GM18868 (cell line): ENCODE data around the gene AGO1.
"Not testable (repeated sequence)": the region's sequence is repeated elsewhere in the genome, so short reads cannot be mapped to it uniquely, and the experiment has no call there.

Source experiments
- ATAC-seq: cut with Tn5 transposase; IDR thresholded peaks from one replicate; pipeline ENCODE4 v1.9.1; 2021; ENCODE audit warnings: mild to moderate bottlenecking, moderate library complexity; ENCODE audit not compliant: unreplicated experiment

AGO1 gene

DNA sequence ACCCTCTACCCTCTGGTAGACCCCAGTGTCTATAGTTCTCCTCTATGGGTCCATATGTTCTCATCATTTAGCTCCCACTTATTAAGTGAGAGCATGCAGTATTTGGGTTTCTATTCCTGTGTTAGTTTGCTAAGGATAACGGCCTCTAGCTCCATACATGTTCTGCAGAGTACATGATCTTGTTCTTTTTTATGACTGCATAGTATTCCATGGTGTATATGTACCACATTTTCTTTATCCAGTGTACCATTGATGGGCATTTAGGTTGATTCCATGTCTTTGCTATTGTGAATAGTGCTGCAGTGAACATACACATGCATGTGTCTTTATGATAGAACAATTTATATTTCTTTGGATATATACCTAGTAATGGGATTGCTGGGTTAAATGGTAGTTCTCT lies 81.3 kb downstream of the AGO1 start:
- not testable (repeated sequence) for ATAC-seq

DNA sequence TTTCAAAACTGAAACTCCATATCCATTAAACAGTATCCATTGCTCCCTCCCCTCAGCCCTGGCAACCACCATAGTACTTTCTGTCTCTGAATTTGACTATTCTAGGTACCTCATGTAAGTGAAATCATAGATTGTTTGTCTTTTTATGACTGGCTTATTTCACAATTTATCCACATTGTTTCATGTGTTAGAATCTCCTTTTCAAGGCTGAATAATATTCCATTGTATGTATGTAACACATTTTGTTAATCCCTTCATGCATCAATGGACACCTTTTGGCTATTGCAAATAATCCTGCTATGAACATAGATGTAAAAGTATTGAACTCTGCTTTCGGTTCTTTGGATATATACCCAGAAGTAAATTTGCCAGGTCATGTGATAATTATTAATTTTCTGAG lies 85.4 kb downstream of the AGO1 start:
- no peak for ATAC-seq

DNA sequence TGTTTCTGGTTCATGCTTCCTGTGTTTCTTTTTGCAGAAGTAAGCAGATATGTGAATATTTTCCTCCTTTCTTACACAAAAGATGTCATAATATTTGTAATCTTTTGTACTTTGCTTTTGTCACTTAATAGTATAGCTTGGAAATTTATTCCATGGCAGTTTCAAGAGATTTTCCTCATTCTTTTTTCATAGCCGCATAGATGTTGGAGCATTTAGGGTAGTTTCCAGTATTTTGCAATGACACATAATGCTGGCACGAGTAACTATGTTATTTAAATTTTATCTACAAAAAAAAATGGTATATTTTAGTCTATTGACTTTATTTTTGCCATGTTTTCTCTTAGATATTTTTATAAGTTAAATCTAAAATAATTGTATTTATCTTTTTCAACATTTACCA lies 88.6 kb downstream of the AGO1 start:
- no peak for ATAC-seq

DNA sequence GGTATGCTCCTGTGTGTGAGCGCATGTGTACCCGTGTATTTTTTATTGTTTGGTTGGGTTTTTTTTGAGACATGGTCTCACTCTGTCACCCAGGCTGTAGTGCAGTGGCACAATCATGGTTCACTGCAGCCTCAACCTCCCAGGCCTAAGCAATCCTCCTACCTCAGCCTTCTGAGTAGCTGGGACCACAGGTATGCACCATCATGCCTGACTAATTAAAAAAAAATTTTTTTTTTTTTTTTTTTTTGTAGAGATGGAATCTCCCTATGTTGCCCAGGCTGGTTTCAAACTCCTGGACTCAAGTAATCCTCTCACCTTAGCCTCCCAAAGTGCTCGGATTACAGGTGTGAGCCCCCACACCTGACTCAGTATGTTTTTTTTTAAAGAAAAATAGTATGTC lies 89.6 kb downstream of the AGO1 start:
- ATAC-seq, result not testable (repeated sequence)

DNA sequence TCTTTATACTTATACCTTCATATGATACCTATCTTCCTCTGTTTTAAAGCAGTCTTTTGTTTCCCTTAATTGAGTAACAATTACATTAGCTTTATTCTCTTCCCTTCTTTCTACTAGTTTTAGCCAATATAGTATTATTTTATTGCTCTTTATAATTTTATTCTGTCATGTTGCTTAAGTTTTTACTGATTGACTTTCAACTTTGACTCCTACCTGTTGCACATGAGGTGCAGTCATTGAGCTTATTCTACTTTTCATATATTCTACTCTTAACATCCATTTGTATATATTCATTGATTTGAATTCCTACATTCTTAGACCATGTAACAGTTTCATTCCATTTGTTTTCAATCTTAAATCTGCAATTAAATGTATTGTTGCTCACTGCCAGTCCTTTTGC lies 97.1 kb downstream of the AGO1 start:
- no peak for ATAC-seq
